ENCODE measurements around the gene DGCR8.

DNA sequence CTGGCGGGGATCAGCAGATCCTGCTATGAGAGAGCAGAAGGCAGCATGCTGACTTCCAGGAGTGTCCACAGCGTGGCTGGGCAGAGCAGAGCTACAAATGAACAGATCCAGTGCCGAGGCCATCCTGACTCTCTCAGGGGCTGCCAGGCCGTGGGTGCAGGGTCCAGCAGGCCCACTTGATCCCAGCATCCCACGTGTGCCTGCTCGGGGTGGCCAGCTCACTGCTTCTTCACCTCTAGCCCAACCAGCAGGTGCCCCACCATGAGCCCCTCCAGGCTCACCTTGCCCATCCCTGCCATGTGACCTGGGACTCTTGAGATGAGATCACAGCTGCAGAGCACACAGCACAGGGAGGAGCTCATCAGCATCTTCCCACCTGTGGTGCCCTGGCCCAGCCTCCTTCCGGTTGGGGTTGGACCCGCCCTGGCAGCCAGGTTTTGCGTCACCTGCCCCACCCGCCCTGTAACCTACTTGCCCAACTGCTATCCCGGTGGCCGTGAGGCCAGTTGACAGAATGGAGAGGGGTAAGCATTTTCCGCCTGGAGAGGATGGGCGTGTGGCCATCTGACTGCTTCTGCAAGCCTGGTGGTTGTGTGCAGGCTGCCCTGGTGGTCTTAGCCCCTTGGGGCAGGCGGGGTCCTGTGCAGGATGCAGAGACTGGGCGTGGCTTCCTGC, 48.2 kb upstream of the DGCR8 start:
- TF ChIP-seq CTCF (IDR thresholded peaks at IDR 0.05) (no peak), POLR2A (IDR thresholded peaks at IDR 0.05) (no peak)

All from uterus (tissue), 2 donors.